H54 (cell line): ENCODE measurements around the gene SPOCK1.
"Not testable (repeated sequence)": the region's sequence is repeated elsewhere in the genome, so short reads cannot be mapped to it uniquely, and the experiment has no call there.

Source experiments
- DNase-seq: peaks from one replicate; pipeline ENCODE4 v3.0.0; 2011; ENCODE audit warnings: low spot score, mixed read lengths; ENCODE audit not compliant: insufficient read length
- FAIRE-seq: peaks from 3 replicates; lab custom pipeline; 2011; peaks lifted over from hg19 to GRCh38; lab: Jason Lieb, UNC
- POLR2A ChIP-seq: IDR thresholded peaks from 2 replicates; pipeline ENCODE4 v1.6.1; 2011; ENCODE audit warnings: low read depth, mild to moderate bottlenecking, low read length

The SPOCK1 gene

GRCh38 chr5:136999787-137000186 is 499.3 kb downstream of the SPOCK1 start:
- no peak for DNase-seq
- no peak for TF ChIP-seq POLR2A
- FAIRE-seq: no peak

DNA sequence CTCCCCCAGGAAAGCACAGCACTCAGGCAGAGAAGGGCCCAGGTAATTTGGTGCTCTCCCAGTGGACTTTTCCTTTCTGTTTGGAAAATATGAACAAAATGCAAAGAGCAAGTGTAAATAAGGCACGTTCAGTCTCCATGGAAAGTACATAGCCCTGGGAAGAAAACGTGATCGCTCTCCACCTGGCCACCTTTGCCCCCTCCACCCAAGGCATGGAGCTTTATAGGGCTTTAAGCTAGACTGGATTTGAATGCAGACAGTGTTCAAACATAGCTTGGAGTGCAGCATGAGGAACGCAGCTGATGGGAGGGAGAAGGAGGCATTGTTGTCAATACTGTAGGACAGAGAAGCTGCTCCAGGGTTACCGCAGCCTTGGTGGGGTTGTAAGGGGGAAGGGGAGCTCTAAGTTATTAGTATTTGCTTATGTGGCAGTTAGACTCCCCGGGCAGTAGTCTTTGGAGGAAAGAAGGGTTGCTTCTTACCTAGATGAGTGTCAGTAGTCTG is 500.2 kb downstream of the SPOCK1 start:
- FAIRE-seq (no peak), DNase-seq (no peak)
- TF ChIP-seq POLR2A: no peak

DNA sequence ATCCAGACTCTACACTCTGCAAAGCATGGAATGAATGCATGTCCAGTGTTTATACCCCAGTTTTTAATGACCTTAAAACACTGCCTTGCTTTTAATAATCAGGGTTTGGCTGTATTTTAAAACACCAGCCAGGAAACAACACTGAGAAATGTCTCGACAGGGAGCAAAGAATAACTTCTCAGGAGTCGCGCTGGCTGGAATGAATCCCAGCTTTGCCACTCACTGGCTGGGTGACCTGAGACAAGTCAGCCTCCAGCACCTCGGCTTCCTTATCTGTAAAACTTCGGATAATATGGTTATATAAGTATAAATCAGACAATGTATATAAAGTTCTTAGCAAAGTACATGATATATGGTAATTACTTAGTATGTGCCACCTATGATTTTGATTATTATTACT is 505.0 kb downstream of the SPOCK1 start:
- DNase-seq: no peak
- no peak for TF ChIP-seq POLR2A
- no peak for FAIRE-seq

DNA sequence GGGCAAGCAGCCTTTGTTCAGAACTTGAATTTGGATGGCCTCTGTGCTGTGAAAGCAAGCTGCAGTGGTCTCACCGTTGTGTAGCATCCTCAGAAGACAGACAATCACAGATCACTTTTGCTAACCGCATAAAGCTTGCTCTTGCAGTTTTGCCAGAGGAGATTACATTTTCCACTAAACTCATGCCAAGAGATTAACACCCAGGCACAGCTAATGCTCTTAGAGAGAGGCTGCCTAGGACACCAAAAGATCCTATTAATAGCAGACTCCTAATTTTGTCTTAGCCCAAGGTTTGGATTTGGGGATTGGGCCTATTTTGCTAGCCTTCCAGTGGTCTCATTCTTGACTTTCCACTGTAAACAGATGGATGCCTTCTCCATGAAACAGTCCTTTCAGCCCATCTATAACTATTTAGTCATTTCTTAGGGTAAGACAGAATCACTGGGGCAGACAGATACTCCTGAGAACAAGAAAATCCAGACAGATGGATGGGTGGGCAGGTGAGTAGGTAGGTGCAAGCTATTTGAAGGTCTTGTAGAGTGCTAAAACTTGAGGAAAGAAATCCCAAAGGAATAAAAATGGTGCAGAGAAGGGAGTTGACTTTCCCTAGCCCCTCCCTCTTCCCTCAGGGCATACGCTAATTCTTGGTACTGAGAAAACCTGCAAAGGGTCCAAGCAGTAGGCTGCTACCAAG is 506.2 kb downstream of the SPOCK1 start:
- DNase-seq (no peak), FAIRE-seq (no peak)
- no peak for TF ChIP-seq POLR2A

- DNase-seq (no peak), FAIRE-seq (no peak)
- no peak for TF ChIP-seq POLR2A
Observed at GRCh38 chr5:136985785-136986475, 513.2 kb downstream of the SPOCK1 start.

- DNase-seq (no peak), FAIRE-seq (no peak)
- no peak for TF ChIP-seq POLR2A
Observed at GRCh38 chr5:136984772-136985446, 514.2 kb downstream of the SPOCK1 start.

GRCh38 chr5:136981936-136982335 is 517.2 kb downstream of the SPOCK1 start:
- no peak for TF ChIP-seq POLR2A
- FAIRE-seq: no peak
- DNase-seq: no peak

- FAIRE-seq: no peak
- no peak for DNase-seq
- no peak for TF ChIP-seq POLR2A
Observed at GRCh38 chr5:136979131-136979530, 520.0 kb downstream of the SPOCK1 start.

DNA sequence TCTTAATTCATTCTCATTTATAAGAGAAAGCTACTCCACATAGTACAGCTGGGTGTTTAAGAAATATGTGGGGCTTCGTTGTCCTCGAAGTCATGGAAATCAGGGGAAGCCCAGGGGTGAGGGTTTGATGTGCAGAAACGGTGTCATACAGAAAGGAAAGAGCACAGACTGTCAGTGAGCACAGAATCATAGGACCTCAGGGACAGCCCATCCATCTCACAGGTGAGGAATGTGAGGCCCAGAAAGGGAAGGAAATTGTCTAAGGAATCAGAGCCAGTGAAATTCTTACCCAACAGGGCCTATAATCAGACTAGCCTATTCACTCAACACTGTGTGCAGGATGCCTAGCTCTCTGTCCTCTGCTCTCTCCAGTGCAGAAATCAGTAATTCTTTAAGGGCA is 535.6 kb downstream of the SPOCK1 start:
- FAIRE-seq (no peak), DNase-seq (no peak)
- TF ChIP-seq POLR2A: no peak

DNA sequence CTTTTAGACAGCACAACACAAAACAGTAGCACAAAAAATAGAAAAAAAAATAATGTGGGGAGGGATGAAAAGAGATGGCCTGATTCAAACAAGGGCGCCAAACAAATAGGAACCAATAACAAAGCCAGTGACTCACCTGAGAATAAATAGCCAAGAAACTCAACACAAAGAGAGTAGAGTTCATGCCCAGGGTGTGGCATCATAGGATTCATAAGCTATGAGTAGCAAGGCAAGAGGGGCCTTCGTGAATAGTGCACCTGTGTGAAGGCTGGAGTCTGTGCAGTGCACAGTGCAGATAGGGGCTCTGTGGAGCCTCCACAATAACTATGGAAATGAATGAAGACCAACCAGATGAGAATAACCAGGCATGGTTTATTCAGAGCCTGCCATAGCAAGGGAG is 541.7 kb downstream of the SPOCK1 start:
- DNase-seq: no peak

GRCh38 chr5:136954142-136954541 is 545.0 kb downstream of the SPOCK1 start:
- FAIRE-seq, DNase-seq: not testable (repeated sequence)

More for the DNA sequence above, 541.7 kb downstream of the SPOCK1 start:
- no peak for FAIRE-seq
- TF ChIP-seq POLR2A: no peak

DNA sequence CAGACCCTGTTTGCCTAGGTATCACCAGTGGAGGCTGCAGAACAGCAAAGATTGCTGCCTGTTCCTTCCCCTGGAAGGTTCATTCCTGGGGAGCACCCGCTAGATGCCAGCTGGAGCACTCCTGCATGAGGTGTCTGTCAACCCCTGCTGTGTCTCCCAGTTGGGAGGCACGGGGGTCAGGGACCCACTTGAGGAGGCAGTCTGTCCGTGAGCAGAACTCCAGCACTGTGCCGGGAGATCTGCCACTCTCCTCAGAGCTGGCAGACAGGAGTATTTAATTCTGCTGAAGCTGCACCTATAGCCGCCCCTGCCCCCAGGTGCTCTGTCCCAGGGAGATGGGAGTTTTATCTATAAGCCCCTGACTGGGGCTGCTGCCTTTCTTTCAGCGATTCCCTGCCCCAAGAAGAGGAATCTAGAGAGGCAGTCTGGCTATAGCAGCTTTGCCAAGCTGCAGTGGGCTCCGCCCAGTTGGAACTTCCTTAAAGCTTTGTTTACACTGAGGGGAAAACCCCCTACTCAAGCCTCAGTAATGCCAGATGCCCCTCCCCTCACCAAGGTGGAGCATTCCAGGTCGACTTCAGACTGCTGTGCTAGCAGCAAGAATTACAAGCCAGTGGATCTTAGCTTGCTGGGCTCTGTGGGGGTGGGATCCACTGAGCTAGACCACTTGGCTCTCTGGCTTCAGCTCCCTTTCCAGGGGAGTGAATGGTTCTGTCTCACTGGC is 545.6 kb downstream of the SPOCK1 start:
- not testable (repeated sequence) for DNase-seq

GRCh38 chr5:136927571-136927970 is 571.6 kb downstream of the SPOCK1 start:
- TF ChIP-seq POLR2A: no peak
- no peak for FAIRE-seq
- DNase-seq: no peak

More for the DNA sequence above, 545.6 kb downstream of the SPOCK1 start:
- FAIRE-seq: not testable (repeated sequence)

DNA sequence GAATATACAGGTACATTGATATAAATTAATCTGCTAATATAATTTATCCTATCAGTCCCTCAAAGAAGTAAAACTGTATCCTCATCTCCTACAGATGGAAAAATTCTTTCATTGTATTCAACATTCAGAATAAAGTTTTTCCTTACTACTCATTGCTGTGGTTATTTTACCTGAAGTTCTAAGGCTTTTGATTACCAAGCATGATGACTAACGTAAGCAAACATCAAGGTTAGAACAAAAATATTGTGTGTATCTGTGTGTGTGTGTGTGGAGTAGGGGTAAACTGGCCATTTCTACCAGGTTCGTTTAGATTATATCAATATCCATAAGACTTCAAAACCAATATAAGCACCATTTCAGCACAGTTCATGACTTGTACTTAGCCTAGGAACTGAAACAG is 573.1 kb downstream of the SPOCK1 start:
- DNase-seq (no peak), FAIRE-seq (no peak)
- TF ChIP-seq POLR2A: no peak
